SW480 (cell line): ENCODE results near the gene GABARAPL1.

Source experiments
- DNase-seq: peaks from one replicate; pipeline ENCODE4 v3.0.0-alpha.2; 2016; ENCODE audit warnings: low spot score

Gene GABARAPL1

DNA sequence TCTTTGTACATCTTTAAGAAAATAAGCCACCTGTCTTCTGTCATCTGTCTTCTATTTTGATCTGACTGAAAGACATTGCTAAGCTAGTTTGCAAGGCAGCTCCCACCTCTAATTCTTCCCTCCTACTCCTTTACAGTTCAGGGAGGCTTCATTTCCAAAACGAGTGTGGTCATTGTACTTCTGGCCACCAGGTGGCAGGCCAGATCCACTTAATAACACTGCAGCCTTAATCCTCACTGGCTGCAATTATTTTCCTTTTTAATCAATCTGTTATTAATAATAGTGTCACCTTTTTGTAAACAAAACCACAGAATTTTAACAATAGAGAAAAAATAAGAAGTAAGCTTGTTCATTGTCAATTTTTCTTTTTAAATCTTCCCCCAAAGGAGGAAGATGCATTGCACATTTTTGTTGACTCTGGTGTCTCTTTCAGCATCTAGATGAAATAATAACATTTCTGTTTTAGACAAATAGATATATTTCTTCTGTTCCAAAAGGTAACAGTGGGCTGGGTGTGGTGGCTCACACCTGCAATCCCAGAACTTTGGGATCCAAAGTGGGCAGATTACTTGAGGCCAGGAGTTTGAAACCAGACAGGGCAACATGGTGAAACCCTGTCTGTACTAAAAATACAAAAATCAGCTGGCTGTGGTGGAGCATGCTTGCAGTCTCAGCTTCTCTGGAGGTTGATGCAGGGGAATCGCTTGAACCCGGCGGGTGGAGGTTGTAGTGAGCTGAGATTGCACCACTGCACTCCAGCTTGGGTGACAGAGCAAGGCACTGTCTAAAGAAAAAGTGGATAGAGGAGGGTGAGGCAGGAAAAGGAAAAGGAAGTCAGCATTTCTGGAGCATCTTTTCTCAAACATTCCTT lies 23.3 kb downstream of the GABARAPL1 start:
- peak; percentile 65 for DNase-seq

DNA sequence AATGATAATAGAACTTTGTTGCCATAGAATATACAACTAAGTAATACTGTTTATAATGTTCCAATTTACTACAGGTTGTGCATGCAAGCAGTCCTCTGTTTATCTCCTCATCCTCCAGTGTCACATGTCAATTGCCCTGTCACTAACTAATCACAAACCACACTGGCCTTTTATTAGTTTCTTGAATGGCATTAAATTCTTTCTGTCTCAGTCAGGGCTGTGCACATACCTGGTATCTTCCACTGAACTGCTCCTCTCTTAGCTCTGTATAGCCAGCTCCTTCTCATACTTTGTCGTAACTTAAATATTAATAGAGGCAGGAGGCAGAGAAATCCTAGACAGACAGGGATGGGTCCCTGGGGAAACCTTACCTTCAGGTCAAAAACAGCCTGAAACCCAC lies 24.0 kb downstream of the GABARAPL1 start:
- no peak for DNase-seq

DNA sequence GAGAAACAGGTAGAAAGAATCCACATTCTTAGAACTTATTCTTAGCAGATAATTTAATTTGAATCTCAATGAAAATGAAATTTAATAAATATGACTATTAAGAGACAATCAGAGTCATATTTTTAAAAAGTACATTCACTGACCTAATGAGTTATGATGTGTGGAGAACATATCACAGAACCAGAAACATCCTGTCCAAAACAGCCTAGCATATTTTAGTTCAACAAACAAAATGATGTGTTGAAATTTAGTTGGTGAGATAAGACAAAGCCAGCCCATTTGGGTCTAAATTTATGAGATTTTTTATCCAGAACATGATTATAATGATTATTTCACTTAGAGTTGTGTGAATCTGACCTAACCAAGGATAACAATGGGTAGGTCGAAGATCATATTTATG lies 25.8 kb downstream of the GABARAPL1 start:
- no peak for DNase-seq

DNA sequence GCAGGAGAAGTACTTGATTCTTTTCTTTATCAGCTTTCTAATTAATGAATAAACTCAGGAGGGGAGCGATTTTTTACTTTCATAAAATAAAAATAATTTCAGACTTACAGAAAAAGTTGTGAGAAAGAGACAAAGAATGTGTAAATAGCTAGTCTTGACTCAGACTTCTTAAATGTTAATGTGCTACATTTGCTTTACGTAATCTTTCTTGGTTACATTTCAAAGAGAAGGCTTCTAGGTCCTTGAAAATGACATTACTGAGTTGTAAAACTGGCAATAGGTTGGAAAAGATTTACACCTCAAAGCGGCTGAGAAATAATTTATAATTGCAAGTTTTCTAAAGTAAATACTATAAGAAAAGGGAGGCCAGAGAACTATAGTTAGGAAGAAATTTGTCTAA lies 28.6 kb downstream of the GABARAPL1 start:
- DNase-seq = no peak

DNA sequence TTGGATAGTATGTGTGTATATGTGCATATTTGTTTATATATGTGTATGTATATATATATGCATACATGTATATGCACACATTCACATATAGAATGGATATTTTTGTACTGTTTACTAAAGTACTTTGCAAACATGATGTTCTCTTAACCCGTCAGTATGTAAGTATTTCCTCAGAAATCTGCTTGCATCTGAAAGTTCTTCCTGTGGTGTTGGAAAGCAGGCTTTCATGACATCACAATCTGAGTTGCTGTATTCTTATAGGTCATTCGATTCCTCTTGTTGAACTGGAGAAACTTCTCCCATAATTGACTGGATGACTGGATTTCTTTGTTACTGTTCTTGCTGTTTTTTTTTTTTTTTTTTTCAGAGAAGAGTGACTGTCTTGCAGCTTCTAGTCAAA lies 29.1 kb downstream of the GABARAPL1 start:
- DNase-seq = no peak

DNA sequence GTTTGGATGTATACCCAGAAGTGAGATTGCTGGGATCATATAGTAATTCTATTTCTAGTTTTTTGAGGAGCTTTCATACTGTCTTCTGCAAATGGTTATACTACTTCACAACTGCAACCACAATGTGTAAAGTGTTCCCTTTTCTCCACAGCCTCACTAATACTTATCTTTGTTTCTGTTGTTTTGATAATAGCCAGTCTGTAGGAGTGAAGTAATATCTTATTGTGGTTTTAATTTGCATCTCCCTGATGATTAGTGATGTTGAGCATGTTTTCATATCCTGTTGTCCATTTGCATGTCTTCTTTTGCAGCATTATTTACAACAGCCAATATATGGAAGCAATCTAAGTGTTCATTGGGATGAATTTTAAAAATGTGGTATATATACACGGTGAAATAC lies 29.9 kb downstream of the GABARAPL1 start:
- no peak for DNase-seq

DNA sequence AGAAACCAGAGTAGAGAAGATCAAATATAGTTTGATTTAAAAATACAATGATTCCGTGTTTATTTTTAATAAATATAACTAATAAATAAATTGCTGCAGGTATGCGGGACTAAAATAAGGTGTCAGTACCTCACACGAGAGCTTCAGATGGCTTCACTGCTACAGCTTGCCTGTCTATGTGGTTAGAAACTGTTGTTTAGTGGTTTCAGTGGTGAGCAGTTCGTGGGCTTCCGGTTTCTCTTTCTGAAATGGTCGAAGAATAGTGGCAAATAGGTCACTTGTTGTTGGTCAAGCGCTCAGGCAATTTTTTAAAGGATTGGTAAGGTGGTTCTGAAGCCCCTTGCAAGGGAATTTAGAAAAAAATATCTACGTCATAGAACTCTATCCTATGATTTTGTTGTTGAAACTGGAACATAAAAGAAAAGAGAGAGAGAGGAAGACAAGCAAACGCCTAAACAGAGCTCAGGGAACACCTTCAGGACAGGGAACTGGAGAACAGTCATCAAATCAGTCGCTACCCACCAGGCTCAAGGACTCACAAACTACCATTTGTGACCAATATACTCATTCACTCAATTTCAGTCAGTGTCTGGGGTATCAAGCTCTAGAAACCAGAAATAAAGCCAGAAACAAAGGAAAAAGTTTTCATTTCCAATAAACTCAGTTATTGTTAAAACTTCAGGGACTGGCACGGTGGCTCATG lies 31.3 kb downstream of the GABARAPL1 start:
- DNase-seq = peak; percentile 56

DNA sequence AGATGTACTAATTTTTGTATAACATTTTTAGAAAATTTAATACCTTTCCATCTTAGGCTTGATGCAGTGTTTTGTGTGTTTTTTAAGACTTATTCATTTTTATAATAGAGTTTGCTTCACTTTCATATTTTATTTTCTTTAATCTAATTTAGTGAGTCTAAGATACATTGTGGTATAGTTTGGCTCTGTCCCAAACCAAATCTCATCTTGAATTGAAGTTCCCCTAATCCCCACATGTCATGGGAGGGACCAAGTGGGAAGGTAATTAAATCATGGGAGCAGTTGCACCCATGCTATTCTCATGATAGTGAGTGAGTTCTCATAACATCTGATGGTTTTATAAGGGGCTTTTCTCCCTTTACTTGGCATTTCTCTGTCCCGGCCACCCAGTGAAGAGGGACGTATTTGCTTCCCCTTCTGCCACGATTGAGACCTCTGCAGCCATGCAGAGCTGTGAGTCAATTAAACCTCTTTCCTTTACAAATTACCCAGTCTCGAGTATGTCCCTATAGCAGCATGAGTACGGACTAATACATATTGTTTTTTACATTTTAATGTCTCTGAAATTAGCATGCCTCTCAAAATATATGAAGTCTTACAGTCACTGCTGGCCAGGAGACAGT lies 34.9 kb downstream of the GABARAPL1 start:
- DNase-seq = no peak

DNA sequence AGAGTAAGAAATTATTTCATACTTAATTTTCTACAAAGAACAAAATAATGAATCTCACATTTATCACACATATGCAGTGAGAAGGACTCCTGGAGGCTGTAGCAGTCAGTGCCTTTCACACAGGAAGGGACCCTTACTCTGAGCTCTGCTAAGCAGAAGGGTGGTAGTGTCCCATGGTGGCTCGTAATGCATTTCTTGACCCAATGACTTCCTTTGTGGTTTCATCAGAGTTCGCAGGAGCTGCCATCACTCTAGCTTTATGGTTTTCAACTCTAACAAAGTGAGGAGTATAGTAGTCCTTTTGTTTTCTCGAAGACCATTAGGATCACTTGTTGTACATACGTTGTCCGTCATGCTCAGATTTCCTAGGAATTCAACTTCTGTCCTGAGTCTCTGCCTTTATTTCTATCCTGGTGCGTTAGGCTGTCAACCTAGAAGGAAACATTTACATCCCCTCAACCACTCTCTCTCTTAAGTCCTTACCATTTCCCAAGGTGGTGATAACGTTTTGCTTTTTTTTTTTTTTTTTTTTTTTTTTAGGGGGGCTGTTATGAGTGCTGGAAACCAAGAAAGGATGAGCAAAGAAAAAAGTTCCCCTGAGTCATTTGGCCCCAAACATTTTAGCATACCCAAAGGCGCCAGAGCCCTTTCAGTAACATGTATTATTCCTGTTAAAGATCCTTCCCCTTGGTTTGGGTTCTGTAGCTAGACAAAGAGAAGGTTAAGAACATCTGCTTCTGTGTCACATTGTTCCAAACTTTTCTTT lies 37.2 kb downstream of the GABARAPL1 start:
- no peak for DNase-seq

DNA sequence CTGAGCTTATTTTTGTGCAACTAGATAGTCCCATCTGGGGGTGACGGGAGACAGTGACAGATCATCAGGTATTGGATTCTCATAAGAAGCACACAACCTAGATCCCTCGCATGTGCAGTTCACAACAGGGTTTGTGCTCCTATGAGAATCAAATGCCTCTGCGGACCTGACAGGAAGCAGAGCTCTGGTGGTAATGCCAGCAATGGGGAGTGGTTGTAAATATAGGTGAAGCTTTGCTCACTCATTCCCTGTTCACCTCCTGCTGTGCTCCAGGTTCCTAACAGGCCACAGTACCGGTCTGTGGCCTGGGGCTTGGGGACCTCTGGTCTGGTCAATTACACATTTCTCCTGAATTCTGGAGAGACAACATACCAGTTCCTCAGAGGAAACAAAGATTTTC lies 39.0 kb downstream of the GABARAPL1 start:
- DNase-seq = no peak

DNA sequence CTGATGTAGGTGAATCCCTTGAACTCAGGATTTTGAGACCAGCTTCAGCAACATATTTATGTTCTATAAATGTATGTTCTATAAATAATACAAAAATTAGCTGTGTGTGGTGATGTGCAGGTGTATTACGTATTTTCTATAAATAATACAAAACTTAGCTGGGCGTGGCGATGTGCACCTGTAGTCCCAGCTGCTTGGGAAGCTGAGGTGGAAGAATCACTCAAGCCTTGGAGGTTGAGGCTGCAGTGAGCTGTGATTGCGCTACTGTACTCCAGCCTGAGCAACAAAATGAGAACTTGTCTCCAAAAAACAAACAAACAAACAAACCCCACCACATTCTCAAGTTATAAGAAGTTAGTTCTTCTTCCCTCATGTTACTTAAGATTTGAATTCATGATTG lies 39.5 kb downstream of the GABARAPL1 start:
- no peak for DNase-seq

DNA sequence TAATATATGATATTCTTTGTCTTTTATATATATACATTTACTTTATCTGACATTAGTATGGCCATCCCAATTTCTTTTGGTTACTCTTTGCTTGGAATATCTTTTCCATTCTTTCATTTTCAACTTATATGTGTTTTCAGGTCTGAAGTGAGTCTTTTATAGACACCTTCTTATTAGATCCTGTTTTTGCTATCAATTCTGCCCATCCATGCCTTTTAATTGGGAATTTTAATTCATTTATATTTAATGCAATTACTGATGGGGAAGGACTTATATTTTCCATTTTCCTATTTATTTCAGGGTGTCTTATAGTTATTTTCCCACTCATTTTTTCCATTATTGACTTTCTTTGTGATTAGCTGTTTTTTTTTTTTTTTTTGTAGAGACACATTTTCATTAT lies 43.4 kb downstream of the GABARAPL1 start:
- DNase-seq = no peak

DNA sequence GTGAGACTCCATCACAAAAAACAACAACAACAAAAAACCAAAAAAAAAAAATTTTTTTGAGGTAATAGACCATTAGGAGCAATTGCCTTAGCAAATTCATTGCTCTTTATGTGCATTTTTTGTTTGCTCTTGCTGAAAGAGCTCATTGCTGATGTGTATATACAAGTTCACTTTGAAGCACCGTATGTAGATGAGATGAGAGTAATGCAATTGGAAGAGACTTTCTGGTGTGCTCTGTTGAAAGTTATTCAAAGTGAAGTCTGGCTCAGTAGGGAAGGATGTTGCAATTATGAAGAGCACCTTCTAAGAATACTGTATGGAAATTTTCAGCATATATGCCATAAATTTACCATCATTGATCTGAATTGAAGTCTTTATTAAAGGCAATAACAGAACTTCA lies 48.2 kb downstream of the GABARAPL1 start:
- DNase-seq = no peak

DNA sequence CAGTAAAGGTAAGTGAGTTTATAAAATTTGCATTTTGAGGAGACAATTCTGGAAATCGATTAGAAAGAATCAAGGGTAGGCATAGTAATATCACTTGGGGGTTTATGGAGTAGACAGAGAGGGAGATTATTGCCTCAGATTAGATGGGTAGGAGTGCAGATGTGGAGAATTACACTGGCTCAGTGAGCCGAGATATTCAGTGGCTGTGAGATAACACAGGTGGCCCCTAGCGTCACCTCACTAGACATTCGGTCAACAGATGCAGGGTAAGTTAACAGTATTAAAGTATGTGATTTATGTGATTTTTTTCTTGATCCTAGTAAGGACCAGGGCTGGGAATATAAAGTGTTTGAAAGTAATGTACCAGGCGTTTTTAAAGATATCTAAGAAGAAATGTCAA lies 55.4 kb downstream of the GABARAPL1 start:
- DNase-seq = no peak

DNA sequence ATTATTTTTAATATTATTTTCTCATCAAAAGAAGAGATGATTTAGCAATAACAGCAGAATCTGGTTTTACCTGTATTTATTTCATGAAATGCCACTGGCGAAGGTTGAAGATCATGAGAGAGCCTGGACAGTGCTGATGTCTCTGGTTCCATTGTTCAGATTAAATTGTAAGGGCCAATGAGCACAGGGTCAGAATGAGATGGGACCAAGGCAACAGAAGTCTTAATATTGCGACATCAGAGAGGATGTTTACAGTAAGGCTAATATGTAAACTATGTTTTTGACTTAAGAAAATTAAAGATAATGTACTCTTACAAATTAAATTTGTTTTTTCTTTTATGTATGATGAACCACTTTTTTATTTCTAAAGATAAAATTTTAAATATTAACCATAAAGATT lies 59.8 kb downstream of the GABARAPL1 start:
- no peak for DNase-seq
